HepG2 (cell line): ENCODE measurements around the gene DCST2. TPM values are rescaled to one million over a fixed set of nuclear protein-coding genes. Genes with fewer than 3 reads are reported as not detected.

Experiments used
- FOXC1 ChIP-seq: sonication (generic); formaldehyde crosslinking; IDR thresholded peaks from 2 replicates; pipeline ENCODE4 v1.8.0; 2022; ENCODE audit warnings: mild to moderate bottlenecking, missing genetic modification reagents, borderline replicate concordance
- GPN1 ChIP-seq: sonication (generic); formaldehyde crosslinking; IDR thresholded peaks from 2 replicates; pipeline ENCODE4 v1.5.1; 2020; ENCODE audit warnings: missing genetic modification reagents, borderline replicate concordance
- HCFC1 ChIP-seq: fragments of 150-350 bp; IDR thresholded peaks from 2 replicates; pipeline ENCODE4 v1.6.1; 2014; ENCODE audit warnings: low read depth, low read length
- JUND ChIP-seq: sonication (generic); formaldehyde crosslinking; IDR thresholded peaks from 2 replicates; pipeline ENCODE4 v1.8.0; 2022; ENCODE audit warnings: mild to moderate bottlenecking, missing genetic modification reagents
- KAT2B ChIP-seq: fragments of 150-350 bp; IDR thresholded peaks from 2 replicates; pipeline ENCODE4 v1.6.1; 2014; ENCODE audit warnings: low read depth, low read length, borderline replicate concordance
- KIAA2018 ChIP-seq: sonication (generic); formaldehyde crosslinking; IDR thresholded peaks from 2 replicates; pipeline ENCODE4 v1.5.0; 2020; ENCODE audit warnings: mild to moderate bottlenecking, missing genetic modification reagents, borderline replicate concordance
- MAZ ChIP-seq, 2 experiments: sonication (generic) in 1 of 2; formaldehyde crosslinking in 1 of 2; IDR thresholded peaks; 2 replicates each; pipeline versions ENCODE4 v1.5.0 to v1.6.1; 2012 to 2020; ENCODE audit warnings: low read depth in 2 of 2, mild to moderate bottlenecking in 2 of 2, borderline replicate concordance in 1 of 2, improper control_type of control experiment in 1 of 2, low read length in 1 of 2, missing genetic modification reagents in 1 of 2, moderate library complexity in 1 of 2
- NFATC3 ChIP-seq: sonication (generic); formaldehyde crosslinking; IDR thresholded peaks from 2 replicates; pipeline ENCODE4 v1.5.1; 2020; ENCODE audit warnings: mild to moderate bottlenecking, missing genetic modification reagents
- NFIB ChIP-seq: sonication (generic); formaldehyde crosslinking; IDR thresholded peaks from 2 replicates; pipeline ENCODE4 v1.9.0; 2021; ENCODE audit warnings: missing genetic modification reagents, mild to moderate bottlenecking, borderline replicate concordance
- SNRNP70 ChIP-seq: fragments of 200-400 bp; formaldehyde crosslinking; IDR thresholded peaks from 2 replicates; pipeline ENCODE4 v1.6.1; 2017; ENCODE audit warnings: mild to moderate bottlenecking, low read depth, low read length, moderate library complexity
- SP140L ChIP-seq: sonication (generic); formaldehyde crosslinking; IDR thresholded peaks from 2 replicates; pipeline ENCODE4 v1.4.0; 2020; ENCODE audit warnings: missing genetic modification reagents, borderline replicate concordance
- TFDP2 ChIP-seq: sonication (generic); formaldehyde crosslinking; IDR thresholded peaks from 2 replicates; pipeline ENCODE4 v1.4.0; 2020; ENCODE audit warnings: missing genetic modification reagents
- XBP1 ChIP-seq: sonication (generic); formaldehyde crosslinking; IDR thresholded peaks from 2 replicates; pipeline ENCODE4 v1.5.0; 2020; ENCODE audit warnings: missing genetic modification reagents
- ZFP82 ChIP-seq: sonication (generic); formaldehyde crosslinking; IDR thresholded peaks from 2 replicates; pipeline ENCODE4 v1.5.1; 2020; ENCODE audit warnings: mild to moderate bottlenecking, missing genetic modification reagents, borderline replicate concordance
- ZKSCAN5 ChIP-seq: sonication (generic); formaldehyde crosslinking; IDR thresholded peaks from 2 replicates; pipeline ENCODE4 v1.5.1; 2020; ENCODE audit warnings: mild to moderate bottlenecking, missing genetic modification reagents
- ZNF382 ChIP-seq: sonication (generic); formaldehyde crosslinking; IDR thresholded peaks from 2 replicates; pipeline ENCODE4 v1.5.0; 2020; ENCODE audit warnings: missing genetic modification reagents, mild to moderate bottlenecking, borderline replicate concordance
- polyA plus RNA-seq, 8 experiments: library from polyadenylated mRNA; depleted of rRNA in 3 of 8; stranded (reverse) in 7 of 8; unstranded in 1 of 8; fragments of >200 nt; fragmentation: Illumina TruSeq in 4 of 8; extraction: Trizol in 4 of 8; gene quantifications; 2 replicates each; pipeline versions ENCODE4 v1.2.1 to v1.2.3, GENCODE V29; 2011 to 2016; ENCODE audit warnings: low read depth in 4 of 8, missing spikeins in 1 of 8, mixed read lengths in 1 of 8; ENCODE audit not compliant: insufficient read depth in 1 of 8
- total RNA-seq, 5 experiments: library from RNA; depleted of rRNA; stranded (reverse); fragments of >200 nt; fragmentation: Illumina TruSeq; extraction: Trizol; gene quantifications; 2 replicates each; pipeline ENCODE4 v1.2.3, GENCODE V29; 2016; ENCODE audit warnings: low read depth in 1 of 5
- TF ChIP-seq, protein P1 (sequence below): sonication (generic); formaldehyde crosslinking; IDR thresholded peaks from 2 replicates; pipeline ENCODE4 v1.5.0; 2020; ENCODE audit warnings: mild to moderate bottlenecking, missing genetic modification reagents, moderate library complexity

Gene DCST2
- total and polyA plus RNA-seq, 2 of the 13 experiments (the other 11 are each of a cell fraction or from before 2014, with no cell fraction given), result 0.74 TPM; not detected in 1

DNA sequence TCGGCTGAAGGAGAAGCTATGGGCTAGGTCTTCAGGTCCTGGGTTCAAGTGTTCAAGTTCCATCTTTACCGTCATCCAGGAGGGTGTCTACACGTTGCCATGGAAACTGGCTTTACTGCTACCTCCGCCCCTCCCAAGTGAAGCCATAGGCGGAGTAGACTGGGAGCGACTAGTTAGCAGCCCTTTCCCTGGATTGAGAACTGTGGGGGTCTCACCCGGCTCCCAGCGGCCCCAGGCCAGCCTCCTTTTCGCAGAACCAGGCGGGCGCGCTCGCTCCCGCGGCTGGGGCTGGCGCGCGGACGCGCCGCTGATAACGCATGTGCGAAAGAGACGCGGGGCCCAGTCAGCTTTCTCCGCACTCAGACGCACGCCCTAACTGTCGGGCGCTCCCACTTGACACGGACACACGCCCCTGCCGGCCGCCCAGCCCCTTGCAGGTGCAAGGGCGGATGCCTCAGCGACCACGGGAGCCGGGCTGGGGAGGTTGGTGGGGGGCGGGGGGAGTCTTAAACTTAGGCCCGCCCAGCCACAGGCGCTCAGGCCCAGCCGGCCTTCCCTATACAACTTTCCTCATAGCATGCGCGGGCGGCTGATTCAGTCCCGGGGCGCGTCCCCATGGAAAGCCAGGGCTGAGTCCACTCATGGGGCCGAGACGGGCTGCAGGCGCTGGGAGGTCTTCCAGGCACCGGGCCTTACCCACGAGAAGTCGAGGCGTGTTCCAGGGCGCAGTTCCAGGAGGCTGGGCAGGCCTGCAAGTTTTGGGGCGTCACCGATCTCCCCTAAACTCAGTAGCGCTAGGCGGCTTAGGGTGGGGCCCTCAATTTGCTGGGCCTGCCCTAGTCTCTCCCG lies 37.4 kb upstream of the DCST2 start (continued):
- TF ChIP-seq XBP1 (CRISPR knock-in tag) (no peak), JUND (CRISPR knock-in tag) (no peak), ZNF382 (CRISPR knock-in tag) (no peak), GPN1 (no peak), KIAA2018 (CRISPR knock-in tag) (no peak), SP140L (CRISPR knock-in tag) (no peak), NFIB (CRISPR knock-in tag) (no peak), NFATC3 (no peak), FOXC1 (no peak; the same call in 1 of the 2 replicates), ZFP82 (CRISPR knock-in tag) (no peak; the same call in 1 of the 2 replicates), HCFC1 (no peak), MAZ (IDR thresholded peaks at IDR 0.05; ENCODE audit: borderline replicate concordance, low read depth, low read length) (no peak), MAZ (CRISPR knock-in tag; IDR thresholded peaks at IDR 0.05; ENCODE audit: low read depth) (peak; percentile 67; the same call in 1 of the 2 replicates), ZKSCAN5 (CRISPR knock-in tag) (no peak), TFDP2 (peak; percentile 46; the same call in 1 of the 2 replicates), SNRNP70 (no peak), KAT2B (no peak)
- TF ChIP-seq, protein P1, sequence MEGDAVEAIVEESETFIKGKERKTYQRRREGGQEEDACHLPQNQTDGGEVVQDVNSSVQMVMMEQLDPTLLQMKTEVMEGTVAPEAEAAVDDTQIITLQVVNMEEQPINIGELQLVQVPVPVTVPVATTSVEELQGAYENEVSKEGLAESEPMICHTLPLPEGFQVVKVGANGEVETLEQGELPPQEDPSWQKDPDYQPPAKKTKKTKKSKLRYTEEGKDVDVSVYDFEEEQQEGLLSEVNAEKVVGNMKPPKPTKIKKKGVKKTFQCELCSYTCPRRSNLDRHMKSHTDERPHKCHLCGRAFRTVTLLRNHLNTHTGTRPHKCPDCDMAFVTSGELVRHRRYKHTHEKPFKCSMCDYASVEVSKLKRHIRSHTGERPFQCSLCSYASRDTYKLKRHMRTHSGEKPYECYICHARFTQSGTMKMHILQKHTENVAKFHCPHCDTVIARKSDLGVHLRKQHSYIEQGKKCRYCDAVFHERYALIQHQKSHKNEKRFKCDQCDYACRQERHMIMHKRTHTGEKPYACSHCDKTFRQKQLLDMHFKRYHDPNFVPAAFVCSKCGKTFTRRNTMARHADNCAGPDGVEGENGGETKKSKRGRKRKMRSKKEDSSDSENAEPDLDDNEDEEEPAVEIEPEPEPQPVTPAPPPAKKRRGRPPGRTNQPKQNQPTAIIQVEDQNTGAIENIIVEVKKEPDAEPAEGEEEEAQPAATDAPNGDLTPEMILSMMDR (CRISPR knock-in tag), result peak; percentile 71
